ENCODE measurements around the gene U2SURP.

- TF ChIP-seq EZH2phosphoT487 (IDR thresholded peaks at IDR 0.05; ENCODE audit: low read depth, severe bottlenecking, unreplicated experiment): no peak
- TF ChIP-seq CTCF (IDR thresholded peaks at IDR 0.05; ENCODE audit: poor library complexity): no peak
Observed at GRCh38 chr3:142960322-142960850, 41.0 kb upstream of the U2SURP start.

Measured in hepatocyte (in vitro differentiated cells).